Karpas-422 (cell line): Measurements from ENCODE around the gene BPIFA2. TPM values are rescaled to one million over a fixed set of nuclear protein-coding genes. Genes with fewer than 3 reads are reported as not detected.
A peak's percentile ranks its signal among the peaks of the same experiment; 100 is the strongest.

Experiments used
- DNase-seq: peaks from one replicate; pipeline ENCODE4 v3.0.0-alpha.2; 2015
- H2AFZ ChIP-seq: fragments of 200-600 bp; sonication (generic); 2 replicates; pipeline ENCODE4 v1.6.1; 2014; ENCODE audit warnings: antibody characterized with exemption, low read length, mixed read lengths
- H3K27ac ChIP-seq: fragments of 200-600 bp; sonication (generic); 2 replicates; pipeline ENCODE4 v1.5.1; 2014; ENCODE audit warnings: mild to moderate bottlenecking, low read length, moderate library complexity
- H3K27me3 ChIP-seq: fragments of 200-600 bp; sonication (generic); 2 replicates; pipeline ENCODE4 v1.6.1; 2014; ENCODE audit warnings: low read length, mixed read lengths
- H3K36me3 ChIP-seq: fragments of 200-600 bp; sonication (generic); 2 replicates; pipeline ENCODE4 v1.6.1; 2014; ENCODE audit warnings: low read length, mixed read lengths; ENCODE audit not compliant: insufficient read depth
- H3K4me1 ChIP-seq: fragments of 200-600 bp; sonication (generic); 2 replicates; pipeline ENCODE4 v1.6.1; 2014; ENCODE audit warnings: mild to moderate bottlenecking, low read length, mixed read lengths
- H3K4me2 ChIP-seq: fragments of 200-600 bp; sonication (generic); 2 replicates; pipeline ENCODE4 v1.6.1; 2014; ENCODE audit warnings: low read length, low read depth, mild to moderate bottlenecking; ENCODE audit not compliant: poor library complexity, severe bottlenecking
- H3K4me3 ChIP-seq: fragments of 200-600 bp; sonication (generic); 2 replicates; pipeline ENCODE4 v1.5.1; 2014; ENCODE audit warnings: mild to moderate bottlenecking, antibody characterized with exemption, low read length, mixed read lengths
- H3K79me2 ChIP-seq: fragments of 200-600 bp; sonication (generic); 2 replicates; pipeline ENCODE4 v1.6.1; 2014; ENCODE audit warnings: mild to moderate bottlenecking, low read length, mixed read lengths
- H3K9ac ChIP-seq: fragments of 200-600 bp; sonication (generic); 2 replicates; pipeline ENCODE4 v1.6.0; 2014; ENCODE audit warnings: low read length
- H3K9me2 ChIP-seq: fragments of 200-600 bp; sonication (generic), shearing (Covaris generic); replicated peaks from 2 replicates; pipeline ENCODE4 v1.6.0; 2014; ENCODE audit warnings: mild to moderate bottlenecking, low read length, moderate library complexity; ENCODE audit not compliant: insufficient read depth
- H3K9me3 ChIP-seq: fragments of 300-700, 200-600 bp; sonication (generic); 2 replicates; pipeline ENCODE4 v1.6.1; 2014; ENCODE audit warnings: low read length, mixed read lengths
- H4K20me1 ChIP-seq: fragments of 200-600 bp; sonication (generic); 2 replicates; pipeline ENCODE4 v1.6.1; 2014; ENCODE audit warnings: mild to moderate bottlenecking, antibody characterized with exemption, low read length, low read depth; ENCODE audit not compliant: insufficient read depth
- total RNA-seq: library from RNA; depleted of rRNA; stranded (reverse); fragments of >200 nt; shearing (Covaris generic); gene quantifications from 2 replicates; pipeline ENCODE4 v1.2.3, GENCODE V29; 2014; ENCODE audit warnings: low replicate concordance

BPIFA2 gene
- total RNA-seq, 1 experiment from 2014 or later: not detected

DNA sequence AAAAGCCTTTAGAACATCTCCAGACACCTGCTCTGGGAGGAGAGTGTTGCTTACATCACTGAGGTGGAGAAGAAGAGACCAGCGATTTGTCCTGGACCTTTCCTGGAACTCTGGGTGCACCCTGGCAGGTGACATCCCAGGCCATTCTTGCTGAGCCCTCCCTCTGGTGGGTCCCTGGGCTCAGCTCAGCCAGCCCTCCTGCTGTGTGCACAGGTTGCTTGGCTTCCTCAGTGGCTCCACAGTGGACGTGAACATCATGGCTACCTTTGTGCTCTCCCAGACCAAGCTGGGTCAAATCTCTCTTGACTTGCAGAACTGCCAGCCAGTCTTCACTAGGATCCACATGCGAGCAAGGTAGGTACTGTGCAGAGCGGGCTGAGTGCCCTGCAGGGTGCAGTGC is 19.9 kb upstream of the BPIFA2 start:
- DNase-seq: no peak
- no peak overlapping the region for H3K9ac ChIP-seq

DNA sequence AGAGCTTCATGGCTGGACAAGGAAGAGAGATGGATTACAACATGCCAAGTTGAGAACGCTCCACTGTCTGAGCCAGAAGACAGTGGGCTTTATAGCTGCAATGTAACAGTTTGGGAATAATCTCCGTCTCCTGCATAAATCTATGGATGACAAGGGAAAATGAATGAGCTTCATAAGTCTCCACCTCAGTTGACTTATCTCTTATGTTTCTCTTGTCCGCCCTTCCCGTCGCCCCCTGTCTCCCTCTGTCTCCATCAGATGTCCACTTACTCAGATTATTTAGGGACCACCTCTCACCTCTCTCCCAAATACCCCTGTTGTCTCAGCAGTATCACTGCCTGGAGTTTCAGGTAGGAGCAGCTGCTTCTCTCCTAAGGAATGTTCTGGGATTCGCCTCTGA is 13.7 kb upstream of the BPIFA2 start:
- no peak for DNase-seq

More for the DNA sequence above, 19.9 kb upstream of the BPIFA2 start:
- Histone ChIP-seq H3K36me3 (no peaks in the 10 kb centered on the region), H3K27me3 (no peaks in the 10 kb centered on the region), H3K79me2 (no peaks in the 10 kb centered on the region), H3K9me2 (no peaks in the 10 kb centered on the region), H3K4me2 (no peak overlapping the region), H3K4me1 (no peaks in the 10 kb centered on the region), H3K27ac (no peak overlapping the region), H3K9me3 (no peaks in the 10 kb centered on the region), H4K20me1 (no peaks in the 10 kb centered on the region), H2AFZ (no peak overlapping the region), H3K4me3 (no peak overlapping the region)

DNA sequence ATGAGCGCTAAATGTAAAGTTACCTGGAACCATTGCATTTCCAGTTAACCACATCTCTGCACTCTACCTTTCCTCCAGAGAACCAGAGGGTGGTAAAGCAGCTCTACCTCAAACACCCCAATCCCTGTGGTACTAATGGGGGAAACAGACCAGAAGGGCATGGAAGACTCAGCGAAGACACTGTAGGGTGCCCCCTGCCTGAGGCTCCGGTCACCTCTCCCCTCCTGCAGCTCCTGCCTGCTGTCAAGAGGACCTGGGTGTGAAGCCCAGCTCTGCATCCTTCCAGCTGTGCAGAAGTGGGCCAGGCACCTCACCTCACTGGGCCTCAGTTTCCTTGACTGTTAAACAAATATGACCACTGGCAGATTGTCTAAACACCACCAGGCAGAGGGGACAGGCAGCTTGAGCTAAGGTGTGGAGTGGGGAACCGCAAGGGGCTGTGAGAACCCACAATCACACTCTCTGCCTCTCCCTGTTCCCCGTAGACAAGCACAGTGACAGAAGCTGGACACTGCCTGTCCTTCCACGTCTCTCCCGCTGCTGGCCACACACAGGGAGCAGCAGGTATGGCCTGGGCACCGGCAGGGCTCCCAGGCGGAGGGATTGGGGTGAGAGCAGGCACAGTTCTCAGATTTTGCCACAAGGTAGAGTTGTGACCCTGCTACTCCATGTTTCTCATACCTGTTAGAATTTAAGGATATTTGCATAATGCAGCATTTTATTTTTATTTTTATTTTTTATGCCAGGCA is 9.1 kb upstream of the BPIFA2 start:
- Histone ChIP-seq H3K4me3 (no peak overlapping the region), H4K20me1 (no peaks in the 10 kb centered on the region), H3K27me3 (no peaks in the 10 kb centered on the region), H3K9ac (no peak overlapping the region), H3K9me3 (no peaks in the 10 kb centered on the region), H3K9me2 (no peaks in the 10 kb centered on the region), H3K4me2 (no peak overlapping the region), H2AFZ (no peak overlapping the region), H3K27ac (no peak overlapping the region), H3K79me2 (no peaks in the 10 kb centered on the region), H3K36me3 (no peaks in the 10 kb centered on the region), H3K4me1 (peaks cover 16% of the 10 kb centered on the region)
- DNase-seq: no peak

More for the DNA sequence above, 13.7 kb upstream of the BPIFA2 start:
- Histone ChIP-seq H3K4me3 (no peak overlapping the region), H3K9me3 (no peaks in the 10 kb centered on the region), H3K4me1 (no peaks in the 10 kb centered on the region), H3K79me2 (no peaks in the 10 kb centered on the region), H3K27me3 (no peaks in the 10 kb centered on the region), H4K20me1 (no peaks in the 10 kb centered on the region), H2AFZ (no peak overlapping the region), H3K4me2 (no peak overlapping the region), H3K27ac (no peak overlapping the region), H3K9me2 (no peaks in the 10 kb centered on the region), H3K36me3 (no peaks in the 10 kb centered on the region), H3K9ac (no peak overlapping the region)

DNA sequence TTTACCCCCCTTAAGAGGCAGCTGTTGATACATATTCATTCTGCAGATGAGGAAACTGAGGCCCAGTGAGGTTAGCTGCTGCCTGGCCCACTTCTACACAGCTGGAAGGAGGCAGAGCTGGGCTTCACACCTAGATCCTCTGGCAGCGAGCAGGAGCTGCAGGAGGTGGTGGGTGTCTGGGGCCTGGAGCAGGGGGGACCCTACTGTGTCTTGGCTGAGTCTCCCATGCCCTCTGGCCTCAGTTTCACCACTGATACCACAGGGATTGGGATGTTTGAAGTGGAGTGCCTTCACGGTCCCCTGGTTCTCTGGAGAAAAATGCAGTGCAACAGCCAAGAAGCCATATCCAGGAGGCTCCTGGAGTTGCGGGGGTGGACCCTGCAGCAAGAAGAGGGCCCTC is 8.2 kb upstream of the BPIFA2 start:
- Histone ChIP-seq H3K4me2 (no peak overlapping the region), H3K4me3 (no peak overlapping the region), H3K9ac (no peak overlapping the region), H3K9me2 (no peaks in the 10 kb centered on the region), H3K36me3 (no peaks in the 10 kb centered on the region), H3K79me2 (no peaks in the 10 kb centered on the region), H3K27ac (no peak overlapping the region), H4K20me1 (no peaks in the 10 kb centered on the region), H2AFZ (no peak overlapping the region), H3K27me3 (no peaks in the 10 kb centered on the region), H3K9me3 (no peaks in the 10 kb centered on the region), H3K4me1 (peaks cover 25% of the 10 kb centered on the region)
- DNase-seq: no peak

DNA sequence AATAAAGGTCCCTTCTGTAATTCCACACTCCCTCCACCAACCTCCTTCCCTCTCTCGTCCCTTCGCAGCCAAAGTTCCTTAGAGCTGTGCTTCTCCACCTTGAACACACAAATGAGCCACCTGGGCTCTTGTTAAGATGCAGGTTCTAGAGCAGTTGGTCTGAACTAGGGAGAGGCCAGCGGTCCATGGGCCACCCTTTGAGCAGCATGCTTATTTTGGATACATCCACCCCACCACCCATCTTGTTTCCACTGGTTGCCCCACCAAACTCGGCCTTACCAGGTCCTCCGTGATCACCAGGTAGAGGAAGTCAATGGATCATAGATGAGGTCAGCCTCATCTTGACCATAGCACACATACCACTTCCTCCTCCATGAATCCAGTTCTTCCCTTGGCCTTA is 7.3 kb upstream of the BPIFA2 start:
- no peak for DNase-seq
- Histone ChIP-seq H3K4me2 (no peak overlapping the region), H3K27me3 (no peaks in the 10 kb centered on the region), H4K20me1 (no peaks in the 10 kb centered on the region), H3K9ac (no peak overlapping the region), H3K9me3 (no peaks in the 10 kb centered on the region), H3K4me1 (peaks cover 34% of the 10 kb centered on the region), H3K9me2 (no peaks in the 10 kb centered on the region), H3K27ac (no peak overlapping the region), H3K4me3 (no peak overlapping the region), H2AFZ (no peak overlapping the region), H3K36me3 (no peaks in the 10 kb centered on the region), H3K79me2 (no peaks in the 10 kb centered on the region)

DNA sequence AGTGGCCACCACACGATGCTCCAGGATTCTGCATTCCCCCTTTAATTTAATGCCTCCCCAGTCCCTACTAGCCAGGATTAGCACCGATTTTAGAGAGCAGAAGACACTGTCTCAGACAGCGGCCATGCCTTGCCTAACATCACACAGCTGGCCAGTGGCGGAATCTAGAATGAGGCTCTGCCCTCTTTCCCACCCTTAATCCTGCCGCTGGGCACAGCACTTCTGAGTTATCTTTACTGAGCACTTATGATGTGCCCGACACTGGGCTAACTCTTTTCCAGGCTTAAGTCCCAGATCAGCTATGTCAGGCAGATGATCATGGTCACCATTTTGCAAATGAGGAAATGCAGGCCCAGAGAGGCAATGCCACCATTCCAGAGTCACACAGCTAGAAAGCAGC is 5.6 kb upstream of the BPIFA2 start:
- H3K27me3 ChIP-seq: no peaks in the 10 kb centered on the region
- no peak for DNase-seq

GRCh38 chr20:33162753-33163152 is 5.2 kb upstream of the BPIFA2 start:
- Histone ChIP-seq H3K4me1 (peaks cover 34% of the 10 kb centered on the region), H3K27ac (no peak overlapping the region), H3K4me3 (peak overlapping the region; percentile 22; the same call in 1 of the 2 replicates), H3K9me3 (no peaks in the 10 kb centered on the region), H3K27me3 (no peaks in the 10 kb centered on the region), H3K9me2 (no peaks in the 10 kb centered on the region), H4K20me1 (no peaks in the 10 kb centered on the region), H3K36me3 (no peaks in the 10 kb centered on the region), H2AFZ (peak overlapping the region; percentile 8; the same call in 1 of the 2 replicates), H3K4me2 (peak overlapping the region; percentile 60), H3K9ac (peak overlapping the region; percentile 23), H3K79me2 (no peaks in the 10 kb centered on the region)
- peak; percentile 93 for DNase-seq

More for the DNA sequence above, 5.6 kb upstream of the BPIFA2 start:
- Histone ChIP-seq H3K9me2 (no peaks in the 10 kb centered on the region), H4K20me1 (no peaks in the 10 kb centered on the region), H3K36me3 (no peaks in the 10 kb centered on the region), H3K9ac (no peak overlapping the region), H3K4me1 (peaks cover 34% of the 10 kb centered on the region), H3K9me3 (no peaks in the 10 kb centered on the region), H3K4me3 (no peak overlapping the region), H3K79me2 (no peaks in the 10 kb centered on the region), H3K27ac (no peak overlapping the region), H3K4me2 (peak overlapping the region; percentile 60), H2AFZ (no peak overlapping the region)

DNA sequence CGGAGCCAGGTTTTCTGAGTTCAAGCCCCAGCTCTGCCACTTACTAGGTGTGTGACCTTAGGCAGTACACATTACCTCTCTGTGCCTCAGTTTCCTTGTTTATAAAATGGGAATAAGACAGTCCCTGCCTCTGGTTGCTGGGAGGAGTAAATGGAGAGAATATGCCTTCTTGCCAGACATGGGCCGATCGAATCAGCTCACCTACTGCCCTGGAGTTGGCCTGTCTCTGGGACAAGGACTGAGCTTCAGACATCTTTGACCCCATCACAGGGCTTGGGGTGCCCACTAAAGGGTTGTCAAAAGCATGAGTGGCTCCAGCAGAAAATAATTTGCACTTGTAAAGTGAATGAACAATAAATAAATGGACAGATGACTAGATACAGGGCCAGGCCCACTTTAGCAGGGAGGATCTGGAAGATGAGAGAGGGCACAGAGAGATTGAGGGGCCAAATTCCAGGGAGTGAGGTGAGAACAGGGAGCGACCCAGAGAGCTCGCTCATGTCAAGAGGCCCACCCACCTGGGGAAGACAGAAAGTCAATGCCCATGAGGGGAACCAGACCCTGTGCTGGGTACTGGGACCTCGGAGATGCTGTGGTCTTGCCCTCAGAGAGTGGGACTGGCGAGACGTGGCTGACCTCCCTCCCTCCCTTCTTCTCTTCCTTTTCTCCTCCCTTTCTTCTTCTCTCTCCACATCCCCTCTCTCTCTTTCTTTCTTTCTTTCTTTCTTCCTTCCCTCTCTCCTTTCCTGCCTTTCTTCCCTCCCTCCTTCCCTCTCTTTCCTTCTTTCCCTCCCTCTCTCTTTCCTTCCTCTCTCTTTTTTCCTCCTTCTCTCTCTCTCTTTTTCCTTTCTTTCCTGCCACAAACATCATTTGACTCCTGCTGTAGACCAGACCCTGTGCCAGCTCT is 3.9 kb upstream of the BPIFA2 start:
- peaks cover 34% of the 10 kb centered on the region for H3K4me1 ChIP-seq
- H3K9me3 ChIP-seq: peaks cover 8% of the 10 kb centered on the region
- no peak overlapping the region for H3K9ac ChIP-seq
- no peaks in the 10 kb centered on the region for H3K36me3 ChIP-seq
- H3K27ac ChIP-seq: no peak overlapping the region
- H3K79me2 ChIP-seq: no peaks in the 10 kb centered on the region
- H3K27me3 ChIP-seq: peaks cover 4% of the 10 kb centered on the region; the same call in 1 of the 2 replicates
- no peaks in the 10 kb centered on the region for H3K9me2 ChIP-seq
- H4K20me1 ChIP-seq: no peaks in the 10 kb centered on the region
- no peak overlapping the region for H3K4me2 ChIP-seq
- H2AFZ ChIP-seq: no peak overlapping the region
- no peak for DNase-seq
- H3K4me3 ChIP-seq: no peak overlapping the region
